GM12865 (cell line): Measurements from ENCODE around the gene AQP12A.

Source experiments
- DNase-seq: peaks from one replicate; pipeline ENCODE4 v3.0.0; 2010; ENCODE audit warnings: low read depth
- H3K4me3 ChIP-seq: 2 replicates; pipeline ENCODE4 v1.5.1; 2011; ENCODE audit warnings: mild to moderate bottlenecking, low read depth, low read length, control low read depth
- CTCF ChIP-seq: IDR thresholded peaks from 2 replicates; pipeline ENCODE4 v1.5.1; 2011; ENCODE audit warnings: low read length, control low read depth, low read depth, inconsistent platforms; ENCODE audit not compliant: insufficient read depth; ENCODE audit errors: missing control alignments

Gene AQP12A

GRCh38 chr2:240662681-240663080 is 29.0 kb upstream of the AQP12A start:
- H3K4me3 ChIP-seq: no peak overlapping the region

DNA sequence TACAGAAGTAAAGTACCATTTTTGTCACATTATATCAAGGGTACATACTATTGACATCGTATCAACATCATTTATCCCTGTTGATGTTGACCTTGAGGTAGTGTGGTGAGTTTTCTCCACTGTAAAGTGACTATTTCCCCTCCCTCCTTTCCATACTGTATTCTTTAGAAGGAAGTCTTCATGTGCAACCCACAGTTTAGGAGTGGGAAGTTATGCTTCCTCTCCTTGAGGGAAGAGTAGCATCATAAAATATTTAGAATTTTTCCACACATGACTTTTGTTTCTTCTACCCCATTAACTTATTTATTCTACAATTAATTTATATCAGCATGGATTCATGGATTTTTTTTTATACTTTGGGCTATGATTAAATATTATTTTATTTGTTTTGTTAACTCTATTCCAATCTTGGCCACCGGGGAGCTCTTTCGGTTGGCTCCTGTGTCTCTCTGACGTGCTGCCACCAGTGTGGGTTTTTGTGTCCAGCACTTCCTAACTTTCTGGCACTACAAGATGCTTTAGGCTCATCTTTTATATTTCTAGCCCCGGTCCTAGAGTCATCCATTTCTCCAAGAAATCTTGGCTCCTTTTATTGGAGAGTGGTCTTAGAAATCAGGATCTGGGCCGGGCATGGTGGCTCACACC is 28.0 kb upstream of the AQP12A start:
- H3K4me3 ChIP-seq: no peak overlapping the region
- DNase-seq: no peak
- TF ChIP-seq CTCF: no peak

More at GRCh38 chr2:240662681-240663080, 29.0 kb upstream of the AQP12A start:
- DNase-seq: no peak
- no peak for TF ChIP-seq CTCF

DNA sequence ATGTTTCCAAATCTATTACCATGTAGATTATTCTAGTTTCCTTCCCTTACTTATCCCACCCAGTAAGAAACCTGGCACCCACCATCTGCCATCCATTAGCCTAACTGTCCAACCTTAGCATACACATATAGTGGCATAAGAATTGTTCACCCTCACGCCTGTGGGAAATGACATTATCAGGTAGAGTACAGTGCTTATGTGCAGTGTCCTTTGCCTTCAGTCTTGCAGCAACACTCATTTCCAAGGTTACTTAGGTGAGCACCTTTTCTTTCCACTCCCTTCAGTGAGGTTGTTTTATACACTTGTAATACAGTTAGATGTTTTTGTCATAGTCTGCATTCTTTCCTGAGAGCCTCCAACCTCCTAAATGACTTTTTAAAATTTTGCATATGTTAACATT is 27.0 kb upstream of the AQP12A start:
- no peak overlapping the region for H3K4me3 ChIP-seq
- TF ChIP-seq CTCF: no peak

DNA sequence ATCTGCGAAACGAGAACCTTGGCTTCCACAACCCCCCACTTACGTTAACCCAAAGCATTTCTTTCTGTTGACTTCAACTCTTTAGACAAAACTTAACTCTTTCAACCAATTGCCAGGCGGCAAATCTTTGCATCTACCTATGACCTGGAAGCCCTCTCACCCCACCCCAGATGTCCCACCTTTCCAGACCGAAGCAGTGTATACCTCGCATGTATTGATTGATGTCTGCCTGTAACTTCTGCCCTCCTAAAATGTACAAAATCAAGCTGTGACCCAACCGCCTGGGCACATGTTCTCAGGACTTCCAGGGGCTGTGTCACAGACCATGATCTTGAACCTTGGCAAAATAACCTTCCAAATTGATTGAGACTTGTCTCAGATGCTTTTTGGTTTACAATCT is 21.3 kb upstream of the AQP12A start:
- TF ChIP-seq CTCF: no peak
- no peak for DNase-seq

More for the DNA sequence above, 27.0 kb upstream of the AQP12A start:
- no peak for DNase-seq

GRCh38 chr2:240670950-240671349 is 20.7 kb upstream of the AQP12A start:
- no peak for TF ChIP-seq CTCF
- no peak for DNase-seq
- H3K4me3 ChIP-seq: no peak overlapping the region

More for the DNA sequence above, 21.3 kb upstream of the AQP12A start:
- H3K4me3 ChIP-seq: no peak overlapping the region

DNA sequence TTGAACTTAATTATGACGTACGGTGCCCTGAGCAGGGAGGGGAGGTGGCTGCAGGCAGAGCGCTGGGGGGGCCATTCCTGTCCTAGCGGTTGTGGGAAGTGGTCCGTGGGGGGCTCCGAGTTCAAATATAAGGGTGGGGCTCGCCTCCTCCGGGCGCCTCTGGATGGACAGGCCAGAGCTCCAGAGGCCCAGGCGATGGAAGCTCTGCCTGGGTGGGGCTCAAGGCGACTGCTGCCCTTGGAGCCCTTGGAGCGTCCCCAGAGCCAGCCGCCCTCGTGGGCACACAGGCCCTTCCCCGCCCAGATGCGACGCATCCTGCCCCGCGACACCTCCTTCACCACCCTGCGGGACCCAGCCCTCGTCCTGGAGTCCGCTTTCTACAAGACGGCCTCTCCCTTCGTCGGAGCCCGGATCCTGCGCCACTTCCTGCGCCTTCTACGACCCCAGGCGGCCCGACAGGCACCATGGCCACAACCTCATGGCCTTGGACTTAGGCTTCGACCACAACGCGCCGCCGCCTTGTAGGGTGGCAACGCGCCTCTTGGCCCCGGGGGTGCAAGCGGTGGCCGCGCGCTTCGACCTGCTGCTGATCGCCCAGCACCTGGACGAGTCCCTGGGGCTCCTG is 19.5 kb upstream of the AQP12A start:
- TF ChIP-seq CTCF: no peak

More for the DNA sequence above, 19.5 kb upstream of the AQP12A start:
- DNase-seq: no peak
- H3K4me3 ChIP-seq: no peak overlapping the region
